NT2/D1 (cell line): Measurements from ENCODE around the gene MED26.

ENCODE experiments used
- SUZ12 ChIP-seq: IDR thresholded peaks from 2 replicates; pipeline ENCODE4 v1.6.1; 2011; ENCODE audit not compliant: insufficient read length, insufficient read depth; ENCODE audit errors: extremely low read depth
- ZNF274 ChIP-seq: IDR thresholded peaks from 2 replicates; pipeline ENCODE4 v1.6.1; 2011; ENCODE audit warnings: mild to moderate bottlenecking, low read depth, low read length

DNA sequence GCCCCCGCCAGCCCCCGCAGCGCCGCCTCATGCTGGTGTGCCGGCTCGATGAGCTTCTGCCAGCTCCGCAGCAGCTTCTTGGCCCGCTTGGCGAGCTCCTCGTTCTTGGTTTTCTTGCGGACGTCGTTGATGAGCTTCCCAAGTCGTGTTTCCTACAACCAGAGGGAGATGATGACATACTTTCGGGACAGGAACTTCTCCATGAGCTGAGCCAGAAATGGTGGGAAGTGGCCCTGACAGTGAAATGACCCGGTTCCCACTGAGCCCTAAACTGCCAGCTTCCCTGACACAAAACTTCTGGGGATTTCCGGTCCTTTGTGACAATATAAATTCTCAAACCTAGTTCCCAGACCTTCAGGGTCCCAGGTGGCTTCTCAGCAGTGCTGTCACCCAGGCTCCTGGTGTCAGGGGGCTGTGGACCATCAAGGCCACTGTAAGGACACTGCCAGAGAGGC is 50.4 kb downstream of the MED26 start:
- TF ChIP-seq SUZ12 (no peak), ZNF274 (no peak)
